ENCODE measurements around the gene TMEM8B.
"Not testable (repeated sequence)": the region's sequence is repeated elsewhere in the genome, so short reads cannot be mapped to it uniquely, and the experiment has no call there.

The TMEM8B gene

DNA sequence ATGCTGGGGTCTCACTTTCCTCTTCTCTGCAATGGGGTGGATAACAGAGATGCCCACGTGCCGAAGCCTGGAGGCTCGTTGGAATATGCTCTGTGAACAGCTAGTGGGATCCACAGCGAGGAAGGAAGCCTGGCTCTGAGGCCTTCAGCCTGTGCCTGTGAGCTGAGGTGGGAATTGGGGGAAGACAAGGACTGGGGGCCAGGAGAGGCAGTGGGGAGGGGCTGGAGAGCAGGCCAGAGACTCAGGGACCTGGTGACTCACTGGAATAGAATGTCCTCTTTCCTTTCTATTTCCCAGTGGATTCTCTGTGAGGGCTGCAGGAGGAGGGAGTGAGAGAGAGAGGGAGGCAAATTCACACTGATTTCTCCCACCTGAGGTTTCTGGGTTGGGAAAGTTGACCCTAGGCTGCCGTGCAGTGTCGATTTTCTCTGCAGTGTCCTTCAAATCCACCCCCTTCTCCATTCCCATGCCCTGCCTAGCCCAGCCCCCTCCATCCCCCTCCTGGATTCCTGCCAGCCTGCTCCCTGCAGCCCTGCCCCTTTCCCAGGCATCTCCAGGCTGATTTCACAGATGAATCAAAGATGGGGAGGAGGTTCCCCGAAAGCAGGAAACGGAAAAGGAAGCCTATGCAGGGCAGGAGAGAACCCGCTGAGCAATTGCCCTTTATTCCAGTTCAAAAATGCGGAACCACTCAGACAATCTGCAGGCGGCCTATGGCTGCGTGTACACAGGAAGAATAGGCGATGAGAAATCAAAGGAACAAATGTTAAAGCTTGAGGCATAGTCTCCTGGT is 78.9 kb downstream of the TMEM8B start:
- no peak for DNase-seq

DNA sequence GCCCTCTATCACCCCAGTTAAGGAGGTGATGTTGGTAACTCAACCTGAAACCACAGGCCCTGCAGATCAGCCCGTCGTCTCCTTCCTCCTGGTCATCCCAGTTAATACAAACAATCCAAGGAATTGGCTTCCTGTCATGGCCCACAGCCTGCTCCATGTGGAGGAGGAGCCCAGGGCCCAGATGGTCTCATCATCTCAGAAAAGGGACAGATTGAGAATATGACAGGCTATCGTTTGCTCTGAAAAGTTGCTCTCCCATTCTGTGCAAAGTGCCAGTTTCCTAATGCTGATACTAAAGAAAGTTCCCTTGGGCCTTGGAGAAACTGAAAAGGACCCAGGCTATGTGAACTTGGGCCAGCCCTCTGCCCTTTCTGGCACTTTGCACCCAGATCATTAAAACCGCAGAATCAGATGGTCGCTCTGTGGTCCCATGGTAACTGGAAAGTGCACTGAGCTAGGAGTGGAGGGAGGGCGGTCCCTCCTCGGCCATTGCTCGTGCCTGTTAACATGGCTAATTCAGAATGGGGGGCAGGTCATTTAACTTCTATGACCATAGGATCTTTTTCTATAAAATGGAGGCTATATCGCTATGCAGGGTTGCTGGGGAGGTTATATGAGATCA is 79.6 kb downstream of the TMEM8B start:
- no peak for DNase-seq

DNA sequence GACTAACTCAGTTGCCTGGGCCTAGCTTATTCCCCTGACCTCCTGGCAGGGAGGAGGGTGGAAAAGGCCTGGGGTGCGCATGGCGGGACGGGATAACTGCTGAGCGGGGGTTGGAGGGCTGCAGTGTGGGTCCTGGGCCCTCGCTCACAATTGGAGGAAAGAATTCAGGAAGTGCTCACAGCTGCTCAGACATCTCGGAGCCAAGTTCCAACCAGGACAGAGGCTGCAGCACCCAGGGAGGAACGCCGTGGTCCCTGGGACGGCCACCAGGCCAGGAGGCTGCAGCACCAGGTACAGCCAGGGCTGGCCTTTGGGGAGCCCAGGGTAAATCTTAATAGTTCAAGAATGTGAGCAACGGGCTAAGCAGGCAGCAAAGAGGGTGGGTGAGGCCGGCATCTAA is 80.2 kb downstream of the TMEM8B start, which contains the start of gene SPAAR:
SPAAR (plus strand) TSS at position 217 of the 400 bp plus-strand sequence. CDS start 974 bp downstream, outside the sequence.
- DNase-seq, result no peak

DNA sequence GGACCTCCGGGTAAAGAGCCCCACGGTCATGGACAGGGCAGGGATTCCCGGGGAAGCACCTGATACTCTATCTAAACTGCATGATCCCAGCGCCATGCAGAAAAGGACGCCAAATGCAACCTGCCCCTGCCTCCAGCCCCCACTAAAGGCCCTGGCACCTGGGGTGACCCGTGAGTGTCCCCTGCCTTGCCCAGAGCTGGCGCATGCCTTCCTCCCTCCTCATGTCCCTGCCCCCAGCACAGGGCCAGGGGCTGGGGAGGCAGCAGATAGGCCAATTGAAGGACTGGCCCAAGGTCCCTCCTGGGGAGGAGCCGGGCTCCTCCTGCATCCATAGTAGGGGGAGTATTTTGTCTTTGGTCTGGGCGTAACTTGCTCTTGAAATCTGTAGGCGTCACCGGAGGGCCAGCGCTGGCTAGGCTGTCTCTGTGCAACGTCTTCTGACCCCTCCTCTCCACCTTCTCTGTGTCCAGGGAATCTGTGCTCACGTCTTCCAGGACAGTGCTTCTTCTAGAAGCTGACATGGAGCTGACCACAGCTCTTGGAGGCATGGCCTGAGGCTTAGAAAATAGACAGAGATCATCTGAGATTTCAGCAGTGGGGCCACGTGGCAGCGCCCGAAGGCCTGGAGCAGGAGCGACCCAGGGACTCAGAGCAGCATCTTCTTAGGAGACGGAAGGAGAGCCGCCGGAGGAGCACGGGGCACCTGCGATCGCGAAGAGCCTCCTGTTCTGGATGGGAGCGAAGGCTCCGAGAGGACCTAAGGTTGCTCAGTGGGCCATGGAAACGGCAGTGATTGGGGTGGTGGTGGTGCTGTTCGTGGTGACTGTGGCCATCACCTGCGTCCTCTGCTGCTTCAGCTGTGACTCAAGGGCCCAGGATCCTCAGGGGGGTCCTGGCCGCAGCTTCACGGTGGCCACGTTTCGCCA is 80.9 kb downstream of the TMEM8B start:
- no peak for DNase-seq

- peak in 3 of 5 donors; percentile 23 to 66 (median 34) for DNase-seq
These were observed 81.8 kb downstream of the TMEM8B start for GRCh38 chr9:35910613-35911359.

GRCh38 chr9:35911690-35912089 is 82.7 kb downstream of the TMEM8B start:
- no peak for DNase-seq

- no peak for DNase-seq
These were observed 83.9 kb downstream of the TMEM8B start for GRCh38 chr9:35912791-35913400.

- not testable (repeated sequence) for DNase-seq
These were observed 84.4 kb downstream of the TMEM8B start for GRCh38 chr9:35913429-35913828.

DNA sequence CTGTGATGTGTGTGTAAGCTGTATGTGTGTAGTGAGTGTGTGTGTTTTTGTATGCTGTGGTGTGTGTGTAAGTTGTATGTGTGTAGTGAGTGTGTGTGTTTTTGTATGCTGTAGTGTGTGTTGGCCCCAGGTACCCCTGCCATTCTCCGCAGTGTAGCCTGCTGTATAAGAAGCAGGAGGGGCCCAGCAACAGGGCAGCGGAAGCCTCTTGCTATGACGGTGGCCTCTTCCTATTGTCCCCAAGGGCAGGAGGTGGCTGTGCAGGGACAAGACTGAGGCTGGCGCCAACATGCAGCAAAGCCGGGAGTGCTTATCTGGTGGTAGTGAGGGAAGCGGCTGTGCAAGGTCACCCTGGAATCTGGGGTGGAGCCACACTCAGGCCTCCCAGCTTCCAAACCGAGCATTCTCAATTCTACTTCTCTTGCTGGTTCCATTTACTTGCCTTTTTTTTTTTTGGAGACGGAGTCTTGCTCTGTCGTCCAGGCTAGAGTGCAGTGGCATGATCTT is 85.3 kb downstream of the TMEM8B start:
- peak in 1 of 5 donors; percentile 23 for DNase-seq
